ENCODE results near the gene KLF11.

GRCh38 chr2:10033251-10034006 is 9.9 kb upstream of the KLF11 start:
- TF ChIP-seq, protein P1, sequence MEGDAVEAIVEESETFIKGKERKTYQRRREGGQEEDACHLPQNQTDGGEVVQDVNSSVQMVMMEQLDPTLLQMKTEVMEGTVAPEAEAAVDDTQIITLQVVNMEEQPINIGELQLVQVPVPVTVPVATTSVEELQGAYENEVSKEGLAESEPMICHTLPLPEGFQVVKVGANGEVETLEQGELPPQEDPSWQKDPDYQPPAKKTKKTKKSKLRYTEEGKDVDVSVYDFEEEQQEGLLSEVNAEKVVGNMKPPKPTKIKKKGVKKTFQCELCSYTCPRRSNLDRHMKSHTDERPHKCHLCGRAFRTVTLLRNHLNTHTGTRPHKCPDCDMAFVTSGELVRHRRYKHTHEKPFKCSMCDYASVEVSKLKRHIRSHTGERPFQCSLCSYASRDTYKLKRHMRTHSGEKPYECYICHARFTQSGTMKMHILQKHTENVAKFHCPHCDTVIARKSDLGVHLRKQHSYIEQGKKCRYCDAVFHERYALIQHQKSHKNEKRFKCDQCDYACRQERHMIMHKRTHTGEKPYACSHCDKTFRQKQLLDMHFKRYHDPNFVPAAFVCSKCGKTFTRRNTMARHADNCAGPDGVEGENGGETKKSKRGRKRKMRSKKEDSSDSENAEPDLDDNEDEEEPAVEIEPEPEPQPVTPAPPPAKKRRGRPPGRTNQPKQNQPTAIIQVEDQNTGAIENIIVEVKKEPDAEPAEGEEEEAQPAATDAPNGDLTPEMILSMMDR (IDR thresholded peaks at IDR 0.05), result no peak
- TF ChIP-seq POLR2A (IDR thresholded peaks at IDR 0.05), result no peak

Measured in lower leg skin (tissue), 3 donors.